SK-N-SH treated with all-trans-retinoic acid at 6 μM for 48 hours (cell line): ENCODE results near the gene AKAP7.

ENCODE experiments used
- ARNTL ChIP-seq: fragments of 450-650 bp; formaldehyde crosslinking; IDR thresholded peaks from 2 replicates; pipeline ENCODE4 v1.5.0; 2020; ENCODE audit warnings: low read depth, mild to moderate bottlenecking, moderate library complexity, borderline replicate concordance
- BACH2 ChIP-seq: fragments of 250-450 bp; sonication (Bioruptor Pico); IDR thresholded peaks from 2 replicates; pipeline ENCODE4 v1.9.0; 2021; ENCODE audit warnings: mild to moderate bottlenecking, borderline replicate concordance
- RARB ChIP-seq: fragments of 250-450 bp; sonication (Bioruptor Pico); IDR thresholded peaks from 2 replicates; pipeline ENCODE4 v1.8.0; 2021; ENCODE audit warnings: mild to moderate bottlenecking, moderate library complexity
- ZC3H10 ChIP-seq: fragments of 250-450 bp; sonication (Bioruptor Pico); IDR thresholded peaks from 2 replicates; pipeline ENCODE4 v1.5.1; 2021; ENCODE audit warnings: mild to moderate bottlenecking, moderate library complexity
- ZNF565 ChIP-seq: fragments of 450-650 bp; formaldehyde crosslinking; conservative IDR thresholded peaks from 2 replicates; pipeline ENCODE4 v1.5.0; 2020; ENCODE audit warnings: low read depth, mild to moderate bottlenecking, moderate library complexity
- ZNF8 ChIP-seq: fragments of 450-650 bp; formaldehyde crosslinking; IDR thresholded peaks from 2 replicates; pipeline ENCODE4 v1.5.0; 2020; ENCODE audit warnings: mild to moderate bottlenecking, moderate library complexity
- TF ChIP-seq, protein P1 (sequence below): fragments of 250-450 bp; sonication (Bioruptor Pico); IDR thresholded peaks from 2 replicates; pipeline ENCODE4 v1.8.0; 2020; ENCODE audit warnings: mild to moderate bottlenecking, moderate library complexity, borderline replicate concordance

- TF ChIP-seq ZNF8 (CRISPR knock-in tag) (no peak), BACH2 (CRISPR knock-in tag) (no peak), ZNF565 (CRISPR knock-in tag) (no peak), RARB (CRISPR knock-in tag) (no peak), ZC3H10 (CRISPR knock-in tag) (no peak), ARNTL (CRISPR knock-in tag) (no peak)
- TF ChIP-seq, protein P1, sequence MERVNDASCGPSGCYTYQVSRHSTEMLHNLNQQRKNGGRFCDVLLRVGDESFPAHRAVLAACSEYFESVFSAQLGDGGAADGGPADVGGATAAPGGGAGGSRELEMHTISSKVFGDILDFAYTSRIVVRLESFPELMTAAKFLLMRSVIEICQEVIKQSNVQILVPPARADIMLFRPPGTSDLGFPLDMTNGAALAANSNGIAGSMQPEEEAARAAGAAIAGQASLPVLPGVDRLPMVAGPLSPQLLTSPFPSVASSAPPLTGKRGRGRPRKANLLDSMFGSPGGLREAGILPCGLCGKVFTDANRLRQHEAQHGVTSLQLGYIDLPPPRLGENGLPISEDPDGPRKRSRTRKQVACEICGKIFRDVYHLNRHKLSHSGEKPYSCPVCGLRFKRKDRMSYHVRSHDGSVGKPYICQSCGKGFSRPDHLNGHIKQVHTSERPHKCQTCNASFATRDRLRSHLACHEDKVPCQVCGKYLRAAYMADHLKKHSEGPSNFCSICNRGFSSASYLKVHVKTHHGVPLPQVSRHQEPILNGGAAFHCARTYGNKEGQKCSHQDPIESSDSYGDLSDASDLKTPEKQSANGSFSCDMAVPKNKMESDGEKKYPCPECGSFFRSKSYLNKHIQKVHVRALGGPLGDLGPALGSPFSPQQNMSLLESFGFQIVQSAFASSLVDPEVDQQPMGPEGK (CRISPR knock-in tag) = no peak
These were observed 170.0 kb downstream of the AKAP7 start for GRCh38 chr6:131305037-131305850.
